Fibroblast of the aortic adventitia (primary cell): ENCODE measurements around the gene SERPINB8. TPM values are rescaled to one million over a fixed set of nuclear protein-coding genes. Genes with fewer than 3 reads are reported as not detected.
"Not testable (repeated sequence)": the region's sequence is repeated elsewhere in the genome, so short reads cannot be mapped to it uniquely, and the experiment has no call there.

ENCODE experiments used
- DNase-seq: peaks from one replicate; pipeline ENCODE4 v3.0.0-alpha.2; 2010; ENCODE audit warnings: low read depth
- H3K4me3 ChIP-seq: 2 replicates; pipeline ENCODE4 v1.5.1; 2011; ENCODE audit warnings: low read depth, mild to moderate bottlenecking, control low read depth, low read length, moderate library complexity
- total RNA-seq: library from RNA; depleted of rRNA; stranded (reverse); fragments of >200 nt; gene quantifications from 2 replicates; pipeline ENCODE4 v1.2.3, GENCODE V29; 2012; ENCODE audit warnings: low replicate concordance
- TF ChIP-seq, protein P1 (sequence below): IDR thresholded peaks from 2 replicates; pipeline ENCODE4 v1.5.1; 2011; ENCODE audit warnings: mild to moderate bottlenecking, low read length, control low read depth, inconsistent platforms; ENCODE audit not compliant: insufficient read depth

The SERPINB8 gene
- total RNA-seq, 1 donor: 18.9 TPM

DNA sequence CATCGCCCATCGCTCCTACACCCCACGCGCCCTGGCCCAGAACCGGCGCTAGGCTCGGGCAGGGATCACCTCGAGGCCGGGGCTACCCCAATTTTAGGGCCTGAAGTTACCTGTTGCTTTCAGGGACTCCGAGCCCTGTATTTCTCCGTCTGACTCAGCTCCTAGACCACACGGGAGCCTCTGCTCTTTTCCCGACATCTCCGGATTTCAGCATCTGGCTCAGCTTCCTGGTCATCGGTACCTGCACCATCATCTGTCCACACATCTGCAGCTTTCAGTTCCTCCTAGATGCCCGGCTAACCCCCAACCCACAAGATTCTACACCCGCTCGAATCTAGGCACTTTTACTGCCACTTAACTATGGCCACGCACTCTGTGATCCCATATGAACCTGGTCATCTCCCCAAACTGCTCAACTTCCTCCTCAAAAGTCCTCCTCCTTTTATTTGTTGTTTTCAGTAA is 32.9 kb upstream of the SERPINB8 start:
- DNase-seq: no peak
- peak overlapping the region; percentile 73 for H3K4me3 ChIP-seq
- TF ChIP-seq, protein P1, sequence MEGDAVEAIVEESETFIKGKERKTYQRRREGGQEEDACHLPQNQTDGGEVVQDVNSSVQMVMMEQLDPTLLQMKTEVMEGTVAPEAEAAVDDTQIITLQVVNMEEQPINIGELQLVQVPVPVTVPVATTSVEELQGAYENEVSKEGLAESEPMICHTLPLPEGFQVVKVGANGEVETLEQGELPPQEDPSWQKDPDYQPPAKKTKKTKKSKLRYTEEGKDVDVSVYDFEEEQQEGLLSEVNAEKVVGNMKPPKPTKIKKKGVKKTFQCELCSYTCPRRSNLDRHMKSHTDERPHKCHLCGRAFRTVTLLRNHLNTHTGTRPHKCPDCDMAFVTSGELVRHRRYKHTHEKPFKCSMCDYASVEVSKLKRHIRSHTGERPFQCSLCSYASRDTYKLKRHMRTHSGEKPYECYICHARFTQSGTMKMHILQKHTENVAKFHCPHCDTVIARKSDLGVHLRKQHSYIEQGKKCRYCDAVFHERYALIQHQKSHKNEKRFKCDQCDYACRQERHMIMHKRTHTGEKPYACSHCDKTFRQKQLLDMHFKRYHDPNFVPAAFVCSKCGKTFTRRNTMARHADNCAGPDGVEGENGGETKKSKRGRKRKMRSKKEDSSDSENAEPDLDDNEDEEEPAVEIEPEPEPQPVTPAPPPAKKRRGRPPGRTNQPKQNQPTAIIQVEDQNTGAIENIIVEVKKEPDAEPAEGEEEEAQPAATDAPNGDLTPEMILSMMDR: no peak

DNA sequence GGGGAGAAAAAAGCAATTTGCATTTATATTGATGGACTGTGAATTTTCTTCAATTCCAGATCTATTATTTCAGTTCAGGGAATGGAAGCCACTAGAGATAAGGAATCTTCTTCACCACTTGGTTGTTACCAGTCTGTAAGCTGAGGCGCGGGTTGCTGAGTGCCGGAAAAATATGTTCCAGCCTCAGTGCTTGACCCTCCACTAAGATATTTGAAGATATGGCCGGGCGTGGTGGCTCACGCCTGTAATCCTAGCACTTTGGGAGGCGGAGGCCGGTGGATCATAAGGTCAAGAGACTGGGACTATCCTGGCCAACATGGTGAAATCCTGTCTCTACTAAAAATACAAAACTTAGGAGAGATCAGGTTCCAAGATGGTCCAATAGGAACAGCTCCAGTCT is 29.9 kb upstream of the SERPINB8 start:
- TF ChIP-seq, protein P1: no peak
- no peak overlapping the region for H3K4me3 ChIP-seq
- no peak for DNase-seq

DNA sequence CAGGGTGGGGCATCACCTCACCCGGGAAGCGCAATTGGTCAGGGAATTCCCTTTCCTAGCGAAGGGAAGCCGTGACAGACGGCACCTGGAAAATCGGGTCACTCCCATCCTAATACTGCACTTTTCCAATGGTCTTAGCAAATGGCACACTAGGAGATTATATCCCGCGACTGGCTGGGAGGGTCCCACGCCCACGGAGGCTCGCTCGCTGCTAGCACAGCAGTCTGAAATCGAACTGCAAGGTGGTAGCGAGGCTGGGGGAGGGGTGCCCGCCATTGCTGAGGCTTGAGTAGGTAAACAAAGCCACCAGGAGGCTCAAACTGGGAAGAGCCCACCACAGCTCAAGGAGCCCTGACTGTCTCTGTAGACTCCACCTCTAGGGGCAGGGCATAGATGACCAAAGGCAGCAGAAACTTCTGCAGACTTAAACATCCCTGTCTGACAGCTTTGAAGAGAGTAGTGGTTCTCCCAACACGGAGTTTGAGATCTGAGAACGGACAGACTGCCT is 29.3 kb upstream of the SERPINB8 start:
- H3K4me3 ChIP-seq: not testable (repeated sequence)

DNA sequence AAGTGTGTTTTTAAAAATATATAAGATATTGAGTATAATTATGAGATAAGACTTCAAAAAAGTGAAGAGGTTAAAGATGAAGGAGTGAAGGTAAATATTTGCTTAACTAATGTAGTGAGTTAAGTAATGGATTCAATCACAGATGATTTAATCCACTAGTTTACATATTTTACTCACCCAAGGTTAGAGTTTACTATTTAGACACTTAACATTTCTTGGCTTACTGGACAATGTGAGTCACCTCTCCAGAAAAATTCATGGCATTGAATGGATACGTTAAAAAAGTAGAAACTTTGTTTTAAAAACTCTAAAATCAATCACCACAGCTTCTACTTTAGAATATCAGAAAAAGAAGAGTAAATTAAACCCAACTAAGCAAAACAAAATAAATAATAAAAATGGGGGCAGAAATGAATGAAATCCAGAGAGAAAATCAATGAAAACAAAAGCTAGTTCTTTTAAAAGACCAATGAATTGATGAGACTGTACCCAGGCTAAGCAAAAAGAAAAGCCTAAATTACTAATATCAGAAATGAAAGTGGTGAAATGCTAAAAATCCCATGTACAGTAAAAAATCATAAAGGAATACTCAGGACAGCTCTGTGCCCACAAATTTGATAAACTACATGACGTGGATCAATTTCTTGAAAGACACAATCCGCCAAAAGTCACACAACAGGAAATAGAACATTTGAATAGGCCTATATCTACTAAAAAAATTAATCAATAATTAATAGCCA is 22.7 kb upstream of the SERPINB8 start:
- no peak overlapping the region for H3K4me3 ChIP-seq
- TF ChIP-seq, protein P1: no peak
- DNase-seq: no peak

More for the DNA sequence above, 29.3 kb upstream of the SERPINB8 start:
- DNase-seq: not testable (repeated sequence)

DNA sequence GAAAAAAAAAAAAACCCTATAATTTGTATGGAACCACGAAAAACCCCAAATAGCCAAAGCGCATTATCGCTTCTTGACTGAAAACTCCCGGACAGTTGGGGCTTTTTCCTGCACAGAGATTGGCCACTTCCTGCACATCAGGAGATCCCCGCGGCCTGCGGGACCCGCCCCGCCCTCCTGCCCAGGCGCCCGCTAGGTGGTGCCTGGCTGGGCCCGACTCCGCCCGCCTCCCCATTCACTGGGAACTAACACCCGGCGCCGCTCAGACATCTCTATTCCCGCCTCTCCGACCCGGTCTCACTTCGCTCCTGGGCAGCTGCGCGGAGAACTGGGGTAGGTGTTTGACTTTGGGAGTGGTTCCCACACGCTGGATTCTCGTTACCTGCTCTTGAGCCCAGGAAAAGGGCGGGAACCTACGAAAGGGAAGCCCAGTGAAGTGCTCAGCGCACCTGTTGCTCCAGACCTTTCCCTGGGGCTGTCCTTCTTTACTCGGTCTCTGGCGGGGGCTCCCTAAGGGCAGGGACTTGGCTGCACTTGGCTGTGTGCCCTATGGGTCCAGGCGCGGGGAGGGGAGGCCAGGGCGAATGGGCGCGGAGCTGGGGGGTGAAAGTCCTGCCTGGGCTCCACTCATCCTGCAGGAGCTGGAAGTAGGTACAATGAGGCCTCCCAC is 20.7 kb upstream of the SERPINB8 start, which contains the start of gene HMSD:
Gene HMSD (plus strand): TSS at position 234 of the 670 bp plus-strand sequence. CDS start 4,155 bp downstream, outside the sequence.
- TF ChIP-seq, protein P1: peak; percentile 52
- DNase-seq: peak; percentile 16
- H3K4me3 ChIP-seq: peak within 1 kb of the TSS; percentile 55

DNA sequence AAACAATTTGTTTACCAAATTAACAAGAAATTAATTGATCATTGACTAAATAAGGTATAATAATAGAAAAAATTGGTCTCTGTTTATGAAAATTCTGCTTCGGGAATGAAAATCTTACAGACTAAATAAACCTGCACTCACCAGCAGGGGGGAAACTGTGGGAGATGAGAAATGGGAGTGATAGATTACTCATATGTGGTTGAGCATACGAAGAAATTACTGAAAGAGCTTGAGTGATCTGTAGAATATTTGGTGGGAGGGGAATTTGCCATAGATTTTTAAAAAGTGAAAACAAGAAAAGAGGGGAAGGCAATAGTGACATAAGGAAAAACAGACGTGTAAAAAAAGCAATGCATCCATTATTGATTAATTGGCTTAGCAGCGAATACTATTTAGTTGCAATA is 18.6 kb upstream of the SERPINB8 start:
- no peak for DNase-seq
- H3K4me3 ChIP-seq: no peak overlapping the region
- TF ChIP-seq, protein P1: peak; percentile 45

DNA sequence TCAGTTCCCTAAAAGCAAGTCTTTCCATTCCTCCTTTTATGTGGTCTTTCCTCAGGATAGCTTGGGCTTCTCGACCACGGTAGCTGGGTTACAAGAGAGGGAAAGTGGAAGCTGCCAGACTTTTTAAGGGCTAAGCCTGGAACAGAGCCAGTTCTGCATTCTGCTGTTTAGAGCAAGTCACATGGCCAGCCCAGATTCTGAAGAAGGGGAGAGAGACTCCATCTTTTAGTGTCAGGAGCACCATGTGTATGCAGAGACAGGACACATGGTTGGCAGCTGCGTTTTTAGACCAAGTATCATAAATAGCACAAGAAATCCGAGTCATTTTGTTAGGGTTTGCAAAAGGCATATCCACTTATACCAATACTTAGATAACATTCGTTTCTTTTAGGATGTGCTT is 16.1 kb upstream of the SERPINB8 start:
- H3K4me3 ChIP-seq: no peak overlapping the region
- peak; percentile 13 for DNase-seq
- TF ChIP-seq, protein P1: no peak
